GM12878 (cell line): Measurements from ENCODE around the gene ELL. TPM values are rescaled to one million over a fixed set of nuclear protein-coding genes. Genes with fewer than 3 reads are reported as not detected.
A peak's percentile ranks its signal among the peaks of the same experiment; 100 is the strongest.

Experiments
- ASH2L ChIP-seq: fragments of 300-600, 200-600 bp; sonication (generic); IDR thresholded peaks from 2 replicates; pipeline ENCODE4 v1.6.1; 2017; ENCODE audit warnings: low read depth, mild to moderate bottlenecking, borderline replicate concordance
- CBFB ChIP-seq: IDR thresholded peaks from 2 replicates; pipeline ENCODE4 v1.6.1; 2016; ENCODE audit warnings: antibody characterized with exemption, low read depth
- CTCF ChIP-seq, 3 experiments: IDR thresholded peaks in 2 of 3; conservative IDR thresholded peaks in 1 of 3; 2 replicates each; pipeline ENCODE4 v1.5.1; 2011; ENCODE audit warnings: low read depth in 3 of 3, low read length in 3 of 3, mild to moderate bottlenecking in 3 of 3, control low read depth in 2 of 3, moderate library complexity in 2 of 3, inconsistent platforms in 1 of 3, mixed read lengths in 1 of 3; ENCODE audit not compliant: control insufficient read depth in 2 of 3, insufficient read depth in 1 of 3; ENCODE audit errors: extremely low read depth in 1 of 3
- EGR1 ChIP-seq, 2 experiments: IDR thresholded peaks; 1 replicate in 1 of 2; 2 replicates in 1 of 2; pipeline ENCODE4 v1.6.1; 2011 to 2012; ENCODE audit warnings: low read depth in 2 of 2, low read length in 2 of 2, borderline replicate concordance in 1 of 2, mild to moderate bottlenecking in 1 of 2, moderate library complexity in 1 of 2
- ETV6 ChIP-seq, 2 experiments: fragments of 450-650 bp in 1 of 2; IDR thresholded peaks in 1 of 2; conservative IDR thresholded peaks in 1 of 2; 2 replicates each; pipeline ENCODE4 v1.6.1; 2014; ENCODE audit warnings: antibody characterized with exemption in 1 of 2, borderline replicate concordance in 1 of 2, low read depth in 1 of 2, mild to moderate bottlenecking in 1 of 2, moderate library complexity in 1 of 2
- IKZF1 ChIP-seq: fragments of 450-650 bp; conservative IDR thresholded peaks from 2 replicates; pipeline ENCODE4 v1.6.1; 2017; ENCODE audit warnings: antibody characterized with exemption, mild to moderate bottlenecking
- IKZF2 ChIP-seq, 2 experiments: fragments of 450-650 bp; IDR thresholded peaks; 2 replicates each; pipeline ENCODE4 v1.6.1; 2017; ENCODE audit warnings: mild to moderate bottlenecking in 2 of 2, moderate library complexity in 2 of 2
- KAT2A ChIP-seq: conservative IDR thresholded peaks from 2 replicates; pipeline ENCODE4 v1.6.1; 2011; ENCODE audit warnings: low read depth, low read length; ENCODE audit not compliant: control insufficient read depth
- LARP7 ChIP-seq: fragments of 450-650 bp; IDR thresholded peaks from 2 replicates; pipeline ENCODE4 v1.6.1; 2017; ENCODE audit warnings: mild to moderate bottlenecking
- MAX ChIP-seq: IDR thresholded peaks from 2 replicates; pipeline ENCODE4 v1.6.1; 2012; ENCODE audit warnings: low read depth, low read length, improper control_type of control experiment
- NFYB ChIP-seq: IDR thresholded peaks from 2 replicates; pipeline ENCODE4 v1.6.1; 2011; ENCODE audit warnings: low read depth, mild to moderate bottlenecking, low read length, improper control_type of control experiment, moderate library complexity; ENCODE audit not compliant: insufficient read depth
- NR2F1 ChIP-seq: fragments of 450-650 bp; conservative IDR thresholded peaks from 2 replicates; pipeline ENCODE4 v1.6.1; 2017; ENCODE audit warnings: mild to moderate bottlenecking
- POLR2A ChIP-seq: IDR thresholded peaks from 2 replicates; pipeline ENCODE4 v1.6.1; 2011; ENCODE audit warnings: low read depth, mild to moderate bottlenecking, low read length
- SREBF1 ChIP-seq: IDR thresholded peaks from 2 replicates; pipeline ENCODE4 v1.6.1; 2012; ENCODE audit warnings: mild to moderate bottlenecking, low read length
- TCF3 ChIP-seq: IDR thresholded peaks from 2 replicates; pipeline ENCODE4 v1.6.1; 2012; ENCODE audit warnings: low read depth, mild to moderate bottlenecking, low read length, borderline replicate concordance; ENCODE audit not compliant: insufficient read depth
- polyA plus RNA-seq, 11 experiments: library from polyadenylated mRNA; depleted of rRNA in 4 of 11; unstranded in 6 of 11; stranded (reverse) in 5 of 11; fragments of >200 nt; fragmentation: Nextera tagmentation in 4 of 11; fragmentation: Illumina TruSeq in 1 of 11; extraction: Ambion mirVana in 4 of 11; extraction: Trizol in 1 of 11; gene quantifications; 1 replicate in 1 of 11; 2 replicates in 10 of 11; pipeline versions ENCODE4 v1.2.1 to v1.2.3, GENCODE V29; 2011 to 2016; ENCODE audit warnings: inconsistent platforms in 2 of 11, missing spikeins in 2 of 11, low read depth in 1 of 11
- total RNA-seq, 4 experiments: library from RNA; depleted of rRNA in 3 of 4; stranded (reverse); fragments of >200 nt in 3 of 4; fragmentation: Illumina TruSeq in 1 of 4; extraction: Trizol in 1 of 4; gene quantifications; 2 replicates each; pipeline versions ENCODE4 v1.2.1 to v1.2.3, GENCODE V29; 2013 to 2021
- TF ChIP-seq, protein P1 (sequence below): fragments of 450-650 bp; IDR thresholded peaks from 2 replicates; pipeline ENCODE4 v1.6.1; 2017; ENCODE audit warnings: mild to moderate bottlenecking, moderate library complexity
- TF ChIP-seq, protein P2 (sequence below): fragments of 450-650 bp; conservative IDR thresholded peaks from 2 replicates; pipeline ENCODE4 v1.6.1; 2017; ENCODE audit warnings: mild to moderate bottlenecking, moderate library complexity
- TF ChIP-seq, protein P3 (sequence below): fragments of 450-650 bp; IDR thresholded peaks from 2 replicates; pipeline ENCODE4 v1.6.1; 2017; ENCODE audit warnings: mild to moderate bottlenecking, low read depth, inconsistent platforms; ENCODE audit not compliant: poor library complexity, severe bottlenecking

Gene ELL
- total and polyA plus RNA-seq, 10 of the 15 experiments (the other 5 are each of a cell fraction or from before 2014, with no cell fraction given): 0.91 to 25.0 (median 9.1) TPM

DNA sequence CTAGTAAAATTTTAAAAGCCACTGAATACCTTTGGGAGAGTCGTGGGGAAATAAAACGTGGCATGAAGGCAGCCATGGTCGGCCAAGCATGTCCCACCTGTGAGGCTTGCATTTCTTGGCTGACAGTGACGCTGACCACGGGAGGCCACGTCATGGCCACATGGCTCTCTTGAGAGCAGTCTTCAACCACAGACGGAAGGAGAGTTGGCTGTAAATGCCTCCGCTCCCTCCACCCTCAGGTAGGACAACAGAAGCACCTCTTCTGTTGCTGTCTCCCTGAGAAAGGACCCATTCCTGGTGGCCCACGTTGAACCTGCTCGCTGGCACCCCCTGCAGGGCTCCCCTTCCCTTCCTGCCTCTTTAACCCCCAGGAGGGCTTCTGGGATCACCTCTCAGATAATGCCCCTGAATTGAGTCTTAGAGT lies 113.8 kb downstream of the ELL start (continued):
- TF ChIP-seq, protein P1, sequence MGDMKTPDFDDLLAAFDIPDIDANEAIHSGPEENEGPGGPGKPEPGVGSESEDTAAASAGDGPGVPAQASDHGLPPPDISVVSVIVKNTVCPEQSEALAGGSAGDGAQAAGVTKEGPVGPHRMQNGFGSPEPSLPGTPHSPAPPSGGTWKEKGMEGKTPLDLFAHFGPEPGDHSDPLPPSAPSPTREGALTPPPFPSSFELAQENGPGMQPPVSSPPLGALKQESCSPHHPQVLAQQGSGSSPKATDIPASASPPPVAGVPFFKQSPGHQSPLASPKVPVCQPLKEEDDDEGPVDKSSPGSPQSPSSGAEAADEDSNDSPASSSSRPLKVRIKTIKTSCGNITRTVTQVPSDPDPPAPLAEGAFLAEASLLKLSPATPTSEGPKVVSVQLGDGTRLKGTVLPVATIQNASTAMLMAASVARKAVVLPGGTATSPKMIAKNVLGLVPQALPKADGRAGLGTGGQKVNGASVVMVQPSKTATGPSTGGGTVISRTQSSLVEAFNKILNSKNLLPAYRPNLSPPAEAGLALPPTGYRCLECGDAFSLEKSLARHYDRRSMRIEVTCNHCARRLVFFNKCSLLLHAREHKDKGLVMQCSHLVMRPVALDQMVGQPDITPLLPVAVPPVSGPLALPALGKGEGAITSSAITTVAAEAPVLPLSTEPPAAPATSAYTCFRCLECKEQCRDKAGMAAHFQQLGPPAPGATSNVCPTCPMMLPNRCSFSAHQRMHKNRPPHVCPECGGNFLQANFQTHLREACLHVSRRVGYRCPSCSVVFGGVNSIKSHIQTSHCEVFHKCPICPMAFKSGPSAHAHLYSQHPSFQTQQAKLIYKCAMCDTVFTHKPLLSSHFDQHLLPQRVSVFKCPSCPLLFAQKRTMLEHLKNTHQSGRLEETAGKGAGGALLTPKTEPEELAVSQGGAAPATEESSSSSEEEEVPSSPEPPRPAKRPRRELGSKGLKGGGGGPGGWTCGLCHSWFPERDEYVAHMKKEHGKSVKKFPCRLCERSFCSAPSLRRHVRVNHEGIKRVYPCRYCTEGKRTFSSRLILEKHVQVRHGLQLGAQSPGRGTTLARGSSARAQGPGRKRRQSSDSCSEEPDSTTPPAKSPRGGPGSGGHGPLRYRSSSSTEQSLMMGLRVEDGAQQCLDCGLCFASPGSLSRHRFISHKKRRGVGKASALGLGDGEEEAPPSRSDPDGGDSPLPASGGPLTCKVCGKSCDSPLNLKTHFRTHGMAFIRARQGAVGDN: peak; percentile 94
- peak; percentile 55; the same call in 1 of the 2 replicates for TF ChIP-seq NR2F1
- peak; percentile 71 to 75; a peak in 3 of 4 replicates for TF ChIP-seq IKZF2 (IDR thresholded peaks at IDR 0.05)
- no peak for TF ChIP-seq ETV6 (conservative IDR thresholded peaks at IDR 0.05 in 1 of 2, IDR thresholded peaks at IDR 0.05 in 1 of 2; ENCODE audit: borderline replicate concordance in 1 of 2, low read depth in 1 of 2)
- peak; percentile 71; the same call in 1 of the 2 replicates for TF ChIP-seq IKZF1
- peak; percentile 61; the same call in 1 of the 2 replicates for TF ChIP-seq TCF3
- no peak for TF ChIP-seq EGR1 (IDR thresholded peaks at IDR 0.05; ENCODE audit: borderline replicate concordance in 1 of 2, low read depth in 2 of 2, low read length in 2 of 2)
- TF ChIP-seq SREBF1: no peak
- peak; percentile 56 to 60 (median 59) for TF ChIP-seq CTCF (IDR thresholded peaks at IDR 0.05 in 2 of 3, conservative IDR thresholded peaks at IDR 0.05 in 1 of 3; ENCODE audit: control insufficient read depth in 2 of 3, extremely low read depth in 1 of 3, insufficient read depth in 1 of 3, low read depth in 3 of 3, low read length in 3 of 3)
- TF ChIP-seq POLR2A: peak; percentile 68
- no peak; the same call in 1 of the 2 replicates for TF ChIP-seq ASH2L
- TF ChIP-seq KAT2A: no peak
- TF ChIP-seq, protein P2, sequence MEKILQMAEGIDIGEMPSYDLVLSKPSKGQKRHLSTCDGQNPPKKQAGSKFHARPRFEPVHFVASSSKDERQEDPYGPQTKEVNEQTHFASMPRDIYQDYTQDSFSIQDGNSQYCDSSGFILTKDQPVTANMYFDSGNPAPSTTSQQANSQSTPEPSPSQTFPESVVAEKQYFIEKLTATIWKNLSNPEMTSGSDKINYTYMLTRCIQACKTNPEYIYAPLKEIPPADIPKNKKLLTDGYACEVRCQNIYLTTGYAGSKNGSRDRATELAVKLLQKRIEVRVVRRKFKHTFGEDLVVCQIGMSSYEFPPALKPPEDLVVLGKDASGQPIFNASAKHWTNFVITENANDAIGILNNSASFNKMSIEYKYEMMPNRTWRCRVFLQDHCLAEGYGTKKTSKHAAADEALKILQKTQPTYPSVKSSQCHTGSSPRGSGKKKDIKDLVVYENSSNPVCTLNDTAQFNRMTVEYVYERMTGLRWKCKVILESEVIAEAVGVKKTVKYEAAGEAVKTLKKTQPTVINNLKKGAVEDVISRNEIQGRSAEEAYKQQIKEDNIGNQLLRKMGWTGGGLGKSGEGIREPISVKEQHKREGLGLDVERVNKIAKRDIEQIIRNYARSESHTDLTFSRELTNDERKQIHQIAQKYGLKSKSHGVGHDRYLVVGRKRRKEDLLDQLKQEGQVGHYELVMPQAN: no peak
- TF ChIP-seq CBFB: peak; percentile 65; the same call in 1 of the 2 replicates
- TF ChIP-seq LARP7: no peak
- TF ChIP-seq, protein P3, sequence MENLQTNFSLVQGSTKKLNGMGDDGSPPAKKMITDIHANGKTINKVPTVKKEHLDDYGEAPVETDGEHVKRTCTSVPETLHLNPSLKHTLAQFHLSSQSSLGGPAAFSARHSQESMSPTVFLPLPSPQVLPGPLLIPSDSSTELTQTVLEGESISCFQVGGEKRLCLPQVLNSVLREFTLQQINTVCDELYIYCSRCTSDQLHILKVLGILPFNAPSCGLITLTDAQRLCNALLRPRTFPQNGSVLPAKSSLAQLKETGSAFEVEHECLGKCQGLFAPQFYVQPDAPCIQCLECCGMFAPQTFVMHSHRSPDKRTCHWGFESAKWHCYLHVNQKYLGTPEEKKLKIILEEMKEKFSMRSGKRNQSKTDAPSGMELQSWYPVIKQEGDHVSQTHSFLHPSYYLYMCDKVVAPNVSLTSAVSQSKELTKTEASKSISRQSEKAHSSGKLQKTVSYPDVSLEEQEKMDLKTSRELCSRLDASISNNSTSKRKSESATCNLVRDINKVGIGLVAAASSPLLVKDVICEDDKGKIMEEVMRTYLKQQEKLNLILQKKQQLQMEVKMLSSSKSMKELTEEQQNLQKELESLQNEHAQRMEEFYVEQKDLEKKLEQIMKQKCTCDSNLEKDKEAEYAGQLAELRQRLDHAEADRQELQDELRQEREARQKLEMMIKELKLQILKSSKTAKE: peak; percentile 66
- peak; percentile 88 for TF ChIP-seq MAX
- TF ChIP-seq NFYB: 0 out of 2 replicates have a peak, but pooled peaks have one; percentile 30
